Breast epithelium (tissue), 3 donors: ENCODE data around the gene ADPRHL1.

Experiments
- POLR2A ChIP-seq: fragments of 450-650 bp; IDR thresholded peaks from one replicate; pipeline ENCODE4 v1.6.1; 2016; ENCODE audit warnings: antibody characterized with exemption, mild to moderate bottlenecking, moderate library complexity
- POLR2AphosphoS5 ChIP-seq, 3 donors: sonication (generic); formaldehyde crosslinking; IDR thresholded peaks; one replicate each; pipeline ENCODE4 v1.6.1; 2017; ENCODE audit warnings: antibody characterized with exemption in 3 of 3
- TF ChIP-seq, protein P1 (sequence below), 3 donors: fragments of 450-650 bp; IDR thresholded peaks; one replicate each; pipeline ENCODE4 v1.5.1; 2016 to 2017; ENCODE audit warnings: antibody characterized with exemption in 3 of 3, mild to moderate bottlenecking in 3 of 3, moderate library complexity in 3 of 3

GRCh38 chr13:113457510-113457909 lies 4.2 kb upstream of the ADPRHL1 start:
- TF ChIP-seq, protein P1, sequence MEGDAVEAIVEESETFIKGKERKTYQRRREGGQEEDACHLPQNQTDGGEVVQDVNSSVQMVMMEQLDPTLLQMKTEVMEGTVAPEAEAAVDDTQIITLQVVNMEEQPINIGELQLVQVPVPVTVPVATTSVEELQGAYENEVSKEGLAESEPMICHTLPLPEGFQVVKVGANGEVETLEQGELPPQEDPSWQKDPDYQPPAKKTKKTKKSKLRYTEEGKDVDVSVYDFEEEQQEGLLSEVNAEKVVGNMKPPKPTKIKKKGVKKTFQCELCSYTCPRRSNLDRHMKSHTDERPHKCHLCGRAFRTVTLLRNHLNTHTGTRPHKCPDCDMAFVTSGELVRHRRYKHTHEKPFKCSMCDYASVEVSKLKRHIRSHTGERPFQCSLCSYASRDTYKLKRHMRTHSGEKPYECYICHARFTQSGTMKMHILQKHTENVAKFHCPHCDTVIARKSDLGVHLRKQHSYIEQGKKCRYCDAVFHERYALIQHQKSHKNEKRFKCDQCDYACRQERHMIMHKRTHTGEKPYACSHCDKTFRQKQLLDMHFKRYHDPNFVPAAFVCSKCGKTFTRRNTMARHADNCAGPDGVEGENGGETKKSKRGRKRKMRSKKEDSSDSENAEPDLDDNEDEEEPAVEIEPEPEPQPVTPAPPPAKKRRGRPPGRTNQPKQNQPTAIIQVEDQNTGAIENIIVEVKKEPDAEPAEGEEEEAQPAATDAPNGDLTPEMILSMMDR (IDR thresholded peaks at IDR 0.05): no peak
- TF ChIP-seq POLR2A: no peak
- TF ChIP-seq POLR2AphosphoS5 (IDR thresholded peaks at IDR 0.05): no peak
